Measurements from ENCODE around the gene GNPTG.

Gene GNPTG

DNA sequence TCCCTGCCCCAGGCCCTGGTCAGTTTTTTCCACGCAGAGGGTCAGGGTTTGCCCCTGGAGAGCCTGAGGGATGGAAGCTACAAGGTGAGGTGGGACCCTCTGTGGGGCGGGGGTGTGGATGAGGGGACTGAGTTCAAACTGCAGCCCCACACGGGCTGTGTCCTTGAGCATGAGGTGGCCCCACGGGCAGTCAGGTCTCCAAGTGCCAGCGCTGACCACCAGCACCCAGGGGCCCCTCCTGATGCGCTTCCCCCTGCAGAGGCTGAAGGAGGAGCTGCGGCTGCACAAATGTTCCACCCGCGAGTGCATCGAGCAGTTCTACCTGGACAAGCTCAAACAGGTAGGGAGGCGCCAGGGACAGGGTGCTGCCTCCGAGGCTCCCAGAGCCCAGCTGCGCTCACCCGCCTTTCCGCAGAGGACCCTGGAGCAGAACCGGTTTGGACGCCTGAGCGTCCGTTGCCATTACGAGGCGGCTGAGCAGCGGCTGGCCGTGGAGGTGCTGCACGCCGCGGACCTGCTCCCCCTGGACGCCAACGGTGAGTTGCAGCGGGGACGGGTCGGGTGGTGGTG, 4.4 kb upstream of the GNPTG start:
- POLR2A ChIA-PET: no interaction called here
- no peak for DNase-seq (ENCODE audit: extremely low spot score)
- no peak for TF ChIP-seq CTCF (IDR thresholded peaks at IDR 0.05; ENCODE audit: control extremely low read depth, extremely low read depth, low read depth, missing control alignments)
- CTCF ChIA-PET: interaction anchor here (0.9 to 1.7 kb wide), 3 partner anchors 10 to 16 kb away, joined by 3 to 6 read pairs (median 5); no protein-coding TSS in a partner anchor

DNA sequence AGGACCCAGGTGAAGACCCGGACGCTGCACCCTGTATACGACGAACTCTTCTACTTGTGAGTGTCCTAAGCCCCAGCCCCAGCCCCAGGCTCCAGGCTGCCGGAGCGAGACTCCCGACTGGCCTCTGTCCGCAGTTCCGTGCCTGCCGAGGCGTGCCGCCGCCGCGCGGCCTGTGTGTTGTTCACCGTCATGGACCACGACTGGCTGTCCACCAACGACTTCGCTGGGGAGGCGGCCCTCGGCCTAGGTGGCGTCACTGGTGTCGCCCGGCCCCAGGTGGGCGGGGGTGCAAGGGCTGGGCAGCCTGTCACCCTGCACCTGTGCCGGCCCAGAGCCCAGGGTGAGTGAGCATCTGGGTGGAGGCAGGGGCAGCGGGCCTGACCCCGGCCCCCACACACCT, 3.8 kb upstream of the GNPTG start:
- POLR2A ChIA-PET: no interaction called here
- CTCF ChIA-PET: interaction anchor here (0.9 to 1.2 kb wide), 2 partner anchors 12 to 16 kb away, joined by 3 to 4 read pairs; no protein-coding TSS in a partner anchor
- no peak for TF ChIP-seq CTCF (IDR thresholded peaks at IDR 0.05; ENCODE audit: control extremely low read depth, extremely low read depth, low read depth, missing control alignments)
- DNase-seq (ENCODE audit: extremely low spot score): no peak

- no peak for DNase-seq (ENCODE audit: extremely low spot score)
- no peak for TF ChIP-seq CTCF (IDR thresholded peaks at IDR 0.05; ENCODE audit: control extremely low read depth, extremely low read depth, low read depth, missing control alignments)
- POLR2A ChIA-PET: no interaction called here
- CTCF ChIA-PET: interaction anchor here (1.2 to 1.4 kb wide), 2 partner anchors 11 to 15 kb away, joined by 4 to 5 read pairs; no protein-coding TSS in a partner anchor
These were observed 3.3 kb upstream of the GNPTG start for GRCh38 chr16:1348441-1348840.

DNA sequence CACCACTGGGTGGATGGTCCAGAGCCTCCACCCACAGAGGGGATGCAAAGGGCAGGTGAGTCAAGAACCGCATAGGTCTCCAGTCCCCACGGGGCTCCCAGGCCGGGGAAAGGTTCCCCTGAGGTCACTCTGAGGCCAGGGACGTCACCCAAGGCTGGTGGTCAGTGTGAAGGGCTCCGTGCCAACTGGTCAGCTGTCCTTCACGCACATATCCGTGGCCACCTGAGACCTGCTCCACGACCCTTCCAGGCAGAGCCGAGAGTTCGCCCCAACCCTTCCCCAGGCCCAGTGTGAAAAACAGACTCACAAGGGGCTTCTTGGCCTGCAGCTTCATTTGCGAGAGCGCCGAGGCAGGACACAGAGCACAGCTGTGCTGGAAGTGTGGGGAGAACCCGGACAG, 2.8 kb upstream of the GNPTG start:
- no peak for DNase-seq (ENCODE audit: extremely low spot score)
- POLR2A ChIA-PET: no interaction called here
- CTCF ChIA-PET: interaction anchor here (1.2 to 1.5 kb wide), 3 partner anchors 11 to 15 kb away, joined by 4 to 5 read pairs (median 4); no protein-coding TSS in a partner anchor
- no peak for TF ChIP-seq CTCF (IDR thresholded peaks at IDR 0.05; ENCODE audit: control extremely low read depth, extremely low read depth, low read depth, missing control alignments)

GRCh38 chr16:1349351-1349750, 2.4 kb upstream of the GNPTG start:
- POLR2A ChIA-PET: no interaction called here
- CTCF ChIA-PET: interaction anchor here (0.9 to 1.5 kb wide), 4 partner anchors 12 to 15 kb away, joined by 4 to 5 read pairs (median 4); no protein-coding TSS in a partner anchor
- no peak for DNase-seq (ENCODE audit: extremely low spot score)
- TF ChIP-seq CTCF (IDR thresholded peaks at IDR 0.05; ENCODE audit: control extremely low read depth, extremely low read depth, low read depth, missing control alignments): no peak

GRCh38 chr16:1349951-1350350, 1.8 kb upstream of the GNPTG start:
- TF ChIP-seq CTCF (IDR thresholded peaks at IDR 0.05; ENCODE audit: control extremely low read depth, extremely low read depth, low read depth, missing control alignments): no peak
- ChIA-PET POLR2A (no interaction called here), CTCF (interaction anchor here (0.9 to 1.5 kb wide), 2 partner anchors 13 to 14 kb away, joined by 4 read pairs; no protein-coding TSS in a partner anchor)
- no peak for DNase-seq (ENCODE audit: extremely low spot score)
